GM18511 (cell line): ENCODE data around the gene HSPA8.

Experiments used
- ATAC-seq: cut with Tn5 transposase; IDR thresholded peaks from one replicate; pipeline ENCODE4 v1.9.1; 2021; ENCODE audit warnings: mild to moderate bottlenecking, moderate library complexity; ENCODE audit not compliant: unreplicated experiment

Gene HSPA8

GRCh38 chr11:123051146-123051545, 10.8 kb downstream of the HSPA8 start:
- no peak for ATAC-seq

- no peak for ATAC-seq
Measured at GRCh38 chr11:123047947-123048293, 14.0 kb downstream of the HSPA8 start.

DNA sequence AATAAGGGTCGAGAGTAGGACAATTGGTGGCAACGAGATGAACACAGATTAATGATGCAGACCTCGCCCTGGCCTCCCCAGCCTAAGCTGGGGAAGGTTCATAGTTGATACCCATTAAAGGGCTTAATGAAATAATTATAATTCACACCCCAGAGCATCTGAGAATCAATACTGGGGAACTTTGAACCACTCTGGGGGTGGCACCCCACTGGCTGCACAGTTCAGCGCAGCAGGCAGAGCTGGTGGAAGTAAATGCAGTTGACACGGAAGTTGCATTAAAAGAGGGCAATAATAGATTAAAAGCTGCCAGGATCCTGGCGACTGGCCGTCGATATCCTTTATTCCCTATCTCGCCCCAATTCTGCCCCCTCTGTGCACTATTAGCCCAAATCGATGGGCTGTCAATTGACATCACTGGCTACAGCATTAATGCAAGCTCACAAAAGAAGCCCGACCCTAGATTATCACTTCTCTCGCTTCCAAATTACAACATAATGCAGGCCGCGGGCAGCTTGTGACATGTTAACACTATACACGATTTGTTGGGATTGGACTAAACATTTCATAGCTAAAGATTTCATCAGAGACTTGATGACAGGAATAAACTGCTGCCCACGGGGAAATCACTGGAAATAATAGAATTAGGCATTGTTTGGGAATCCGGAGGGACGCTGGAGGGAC, 14.5 kb downstream of the HSPA8 start:
- no peak for ATAC-seq

- no peak for ATAC-seq
Measured at GRCh38 chr11:123046473-123047259, 15.3 kb downstream of the HSPA8 start.

GRCh38 chr11:123045101-123045500, 16.8 kb downstream of the HSPA8 start:
- ATAC-seq: no peak

DNA sequence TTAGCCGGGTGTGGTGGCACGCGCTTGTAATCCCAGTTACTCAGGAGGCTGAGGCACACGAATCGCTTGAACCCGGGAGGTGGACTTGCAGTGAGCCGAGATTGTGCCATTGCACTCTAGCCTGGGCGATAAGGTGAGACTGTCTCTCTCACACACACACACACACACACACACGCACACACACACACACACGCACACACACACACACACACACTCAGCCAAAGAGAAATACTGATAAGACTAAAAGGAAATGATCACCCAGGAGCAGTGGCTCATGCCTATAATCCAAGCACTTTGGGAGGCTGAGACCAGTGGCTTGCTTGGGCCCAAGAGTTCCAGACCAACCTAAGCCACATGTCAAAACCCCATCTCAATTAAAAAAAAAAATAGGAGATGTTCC, 20.8 kb downstream of the HSPA8 start:
- ATAC-seq: no peak

DNA sequence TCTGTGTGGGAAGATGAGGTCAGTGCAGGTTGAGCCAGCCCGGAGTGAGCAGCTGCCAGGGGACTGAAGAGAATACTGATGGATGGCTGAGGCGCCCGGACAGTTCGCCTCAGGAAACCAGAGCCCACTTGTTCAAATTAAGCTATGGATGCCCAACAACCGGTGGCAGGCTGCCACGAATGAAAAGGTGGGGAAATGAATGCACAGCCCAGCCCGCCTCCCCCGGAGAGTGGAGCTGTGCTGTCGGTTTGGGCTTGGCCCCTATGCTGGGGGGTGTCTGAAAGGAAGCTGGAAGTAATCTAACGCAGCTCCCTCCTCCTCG, 21.9 kb downstream of the HSPA8 start:
- ATAC-seq: no peak

- no peak for ATAC-seq
Measured at GRCh38 chr11:123035831-123036230, 26.1 kb downstream of the HSPA8 start.

DNA sequence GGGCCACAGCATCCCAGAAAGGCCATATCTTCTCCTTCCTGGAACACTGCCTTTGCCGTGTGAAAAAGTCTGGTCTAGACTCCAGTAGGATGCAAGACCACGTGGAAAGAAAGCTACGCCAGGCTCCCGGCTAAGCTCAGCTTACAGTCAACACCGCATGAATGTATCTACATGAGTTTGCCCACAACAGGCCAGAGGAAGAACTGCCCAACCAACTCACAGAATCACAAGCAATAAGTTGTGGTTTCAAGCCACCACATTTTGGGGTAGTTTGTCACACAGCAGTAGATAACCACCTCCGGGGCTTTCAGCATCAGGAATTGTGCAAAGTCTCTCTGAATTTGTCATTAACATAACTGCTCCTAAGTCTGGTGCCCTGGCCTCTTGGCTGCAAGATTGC, 27.3 kb downstream of the HSPA8 start:
- no peak for ATAC-seq

GRCh38 chr11:123033895-123034294, 28.0 kb downstream of the HSPA8 start:
- no peak for ATAC-seq

- ATAC-seq: no peak
Measured at GRCh38 chr11:123030517-123030916, 31.4 kb downstream of the HSPA8 start.

GRCh38 chr11:123020968-123021367, 41.0 kb downstream of the HSPA8 start:
- ATAC-seq: peak; percentile 68

DNA sequence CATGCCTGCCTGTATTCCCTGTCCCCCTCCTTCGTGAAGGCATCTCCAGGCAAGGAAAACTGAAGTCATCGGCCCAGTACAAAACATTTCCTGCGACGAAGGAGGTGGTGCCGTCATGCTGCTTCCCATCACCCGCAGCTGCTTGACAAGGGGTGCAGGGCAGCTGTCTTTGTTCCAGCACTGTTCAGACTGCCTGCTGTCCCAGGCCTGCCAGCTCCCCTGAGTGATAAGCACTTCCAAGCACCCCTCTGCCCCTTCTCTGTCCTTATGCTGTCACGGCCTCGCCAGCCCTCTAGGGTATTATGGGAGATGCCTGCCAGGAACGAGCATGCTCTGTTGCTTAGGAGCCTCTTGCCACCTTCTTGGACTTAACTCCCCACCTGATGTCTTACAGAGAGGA, 43.2 kb downstream of the HSPA8 start:
- ATAC-seq: no peak

- no peak for ATAC-seq
Measured at GRCh38 chr11:123011510-123011909, 50.4 kb downstream of the HSPA8 start.
